Naive thymus-derived CD4-positive, alpha-beta T cell (primary cell): ENCODE data around the gene KDM7A. TPM values are rescaled to one million over a fixed set of nuclear protein-coding genes. Genes with fewer than 3 reads are reported as not detected.

Source experiments
- ATAC-seq: fragments of 150-1000 bp; cut with Tn5 transposase; 2 replicates; pipeline ENCODE4 v1.10.0; 2021; ENCODE audit warnings: mild to moderate bottlenecking, moderate library complexity
- CTCF ChIA-PET: fragments of 350-600 bp; sonication (Branson Sonifier 250); formaldehyde crosslinking; loops from one replicate; lab custom pipeline; 2021; ENCODE audit warnings: antibody characterized with exemption; lab: Charles Lee
- POLR2A ChIA-PET: fragments of 350-600 bp; sonication (Branson Sonifier 250); formaldehyde crosslinking; loops from one replicate; lab custom pipeline; 2021; ENCODE audit warnings: antibody characterized with exemption, inconsistent platforms; lab: Charles Lee
- DNase-seq, 9 donors: peaks; one replicate each; pipeline versions ENCODE4 v3.0.0 to v3.0.0-alpha.2; 2020 to 2022; ENCODE audit warnings: mixed read lengths in 1 of 9
- H3K27ac ChIP-seq: one replicate; pipeline ENCODE4 v1.7.0; 2013; ENCODE audit warnings: mild to moderate bottlenecking, low read depth, low read length, moderate library complexity
- H3K27me3 ChIP-seq, 2 donors: one replicate each; pipeline ENCODE4 v1.7.0; 2013; ENCODE audit warnings: low read length in 2 of 2, mild to moderate bottlenecking in 2 of 2, moderate library complexity in 2 of 2; ENCODE audit not compliant: control insufficient read depth in 2 of 2, insufficient read depth in 2 of 2
- H3K36me3 ChIP-seq, 3 experiments: 1 replicate in 2 of 3; 2 replicates in 1 of 3; pipeline ENCODE4 v1.7.0; 2013; ENCODE audit warnings: low read length in 3 of 3, mild to moderate bottlenecking in 3 of 3, moderate library complexity in 1 of 3; ENCODE audit not compliant: insufficient read depth in 3 of 3, control insufficient read depth in 2 of 3
- H3K4me1 ChIP-seq, 2 donors: one replicate each; pipeline ENCODE4 v1.7.0; 2013; ENCODE audit warnings: low read length in 2 of 2, mild to moderate bottlenecking in 2 of 2, moderate library complexity in 1 of 2; ENCODE audit not compliant: control insufficient read depth in 2 of 2, insufficient read depth in 2 of 2
- H3K4me3 ChIP-seq: 2 replicates; pipeline ENCODE4 v1.7.0; 2013; ENCODE audit warnings: mild to moderate bottlenecking, low read length
- H3K9me3 ChIP-seq, 3 experiments: 1 replicate in 2 of 3; 2 replicates in 1 of 3; pipeline ENCODE4 v1.7.0; 2013; ENCODE audit warnings: low read length in 3 of 3; ENCODE audit not compliant: control insufficient read depth in 2 of 3
- H3K27ac Mint-ChIP-seq, 9 donors: one replicate each; pipeline ENCODE4 v1.8.0; 2020 to 2022; ENCODE audit warnings: mixed read lengths in 9 of 9, mild to moderate bottlenecking in 8 of 9, moderate library complexity in 5 of 9, inconsistent platforms in 2 of 9
- H3K27me3 Mint-ChIP-seq, 5 donors: one replicate each; pipeline ENCODE4 v1.8.0; 2021 to 2022; ENCODE audit warnings: mixed read lengths in 5 of 5, mild to moderate bottlenecking in 1 of 5
- H3K36me3 Mint-ChIP-seq, 5 donors: one replicate each; pipeline ENCODE4 v1.8.0; 2020 to 2022; ENCODE audit warnings: mixed read lengths in 5 of 5, mild to moderate bottlenecking in 3 of 5, inconsistent platforms in 1 of 5
- H3K4me1 Mint-ChIP-seq, 7 donors: one replicate each; pipeline ENCODE4 v1.8.0; 2020 to 2022; ENCODE audit warnings: mixed read lengths in 7 of 7, mild to moderate bottlenecking in 3 of 7, inconsistent platforms in 1 of 7
- H3K4me3 Mint-ChIP-seq, 10 donors: one replicate each; pipeline ENCODE4 v1.8.0; 2020 to 2022; ENCODE audit warnings: mild to moderate bottlenecking in 10 of 10, mixed read lengths in 10 of 10, moderate library complexity in 6 of 10, inconsistent platforms in 2 of 10
- H3K9me3 Mint-ChIP-seq, 11 donors: one replicate each; pipeline ENCODE4 v1.8.0; 2020 to 2022; ENCODE audit warnings: mixed read lengths in 11 of 11, mild to moderate bottlenecking in 4 of 11, inconsistent platforms in 1 of 11, moderate library complexity in 1 of 11
- intact Hi-C, 2 donors: fragments of 100-400 bp; cut with micrococcal nuclease; formaldehyde crosslinking; loops; one replicate each; pipeline ENCODE4 v1.15.1; 2023
- polyA plus RNA-seq, 2 donors: library from polyadenylated mRNA; unstranded; fragments of 300-500 nt; fragmentation: Illumina TruSeq; gene quantifications; one replicate each; pipeline ENCODE4 v1.2.3, GENCODE V29; 2021
- total RNA-seq, 6 experiments: library from RNA in 5 of 6; stranded (reverse) in 5 of 6; gene quantifications; 1 replicate in 5 of 6; 2 replicates in 1 of 6; pipeline ENCODE4 v1.2.3 and lab custom pipeline; 2021 to 2026

Gene KDM7A
- total and polyA plus RNA-seq, 7 experiments from 2014 or later = 5.4 to 62.5 (median 40.5) TPM

DNA sequence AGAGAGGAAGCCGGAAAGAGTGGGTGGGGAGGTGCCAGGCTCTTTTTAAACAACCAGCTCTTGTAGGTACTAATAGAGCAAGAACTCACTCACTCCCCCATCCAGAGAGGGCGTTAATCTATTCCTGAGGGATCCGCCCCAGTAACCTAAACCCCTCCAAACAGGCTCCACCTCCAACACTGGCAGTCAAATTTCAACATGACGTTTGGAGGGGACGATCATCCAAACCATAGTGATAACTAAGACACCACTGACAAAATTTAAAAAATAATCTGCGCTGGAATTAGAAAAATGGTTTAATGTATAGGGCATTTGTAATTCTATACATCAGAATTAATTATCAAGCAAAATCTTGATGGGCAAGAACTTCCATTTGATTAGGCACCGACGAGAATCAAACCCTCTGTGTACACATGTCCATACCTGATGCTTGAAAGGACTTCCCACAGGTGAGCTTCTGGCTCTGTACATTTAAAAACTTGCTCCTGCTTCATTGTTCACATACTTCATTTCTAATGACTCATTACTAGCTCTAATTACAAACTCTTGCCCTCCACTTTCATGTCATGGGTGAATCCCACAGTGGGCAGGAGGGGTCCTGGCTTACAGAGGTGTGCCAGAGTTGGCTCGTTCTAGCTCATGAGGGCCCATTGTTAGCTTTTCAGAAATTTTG, 20.6 kb upstream of the KDM7A start:
- H3K27ac ChIP-seq = no peak overlapping the region
- no peaks in the 10 kb centered on the region for H3K27me3 ChIP-seq
- H3K4me1 ChIP-seq = no peaks in the 10 kb centered on the region
- ATAC-seq = no peak
- H3K9me3 ChIP-seq = no peaks in the 10 kb centered on the region
- ChIA-PET POLR2A (interaction anchor here (0.6 to 3.2 kb wide), 6 partner anchors 10 to 21 kb away, joined by 3 to 13 read pairs (median 4); partner anchors contain the start of gene KDM7A), CTCF (no interaction called here)
- H3K4me3 Mint-ChIP-seq = peak overlapping the region in 1 of 10 donors; percentile 45
- no peak for DNase-seq
- no peak overlapping the region for H3K4me3 ChIP-seq
- H3K27ac Mint-ChIP-seq = peak overlapping the region in 1 of 9 donors; percentile 38
- H3K9me3 Mint-ChIP-seq = peaks cover 0 to 7% (median 0%) of the 10 kb centered on the region in 11 donors
- peaks cover 0 to 3% (median 0%) of the 10 kb centered on the region in 5 donors for H3K27me3 Mint-ChIP-seq
- H3K36me3 ChIP-seq = no peaks in the 10 kb centered on the region
- intact Hi-C loops = no loop called here
- H3K4me1 Mint-ChIP-seq = peaks cover 0 to 11% (median 5%) of the 10 kb centered on the region in 7 donors
- H3K36me3 Mint-ChIP-seq = peaks cover 0 to 10% (median 0%) of the 10 kb centered on the region in 5 donors

DNA sequence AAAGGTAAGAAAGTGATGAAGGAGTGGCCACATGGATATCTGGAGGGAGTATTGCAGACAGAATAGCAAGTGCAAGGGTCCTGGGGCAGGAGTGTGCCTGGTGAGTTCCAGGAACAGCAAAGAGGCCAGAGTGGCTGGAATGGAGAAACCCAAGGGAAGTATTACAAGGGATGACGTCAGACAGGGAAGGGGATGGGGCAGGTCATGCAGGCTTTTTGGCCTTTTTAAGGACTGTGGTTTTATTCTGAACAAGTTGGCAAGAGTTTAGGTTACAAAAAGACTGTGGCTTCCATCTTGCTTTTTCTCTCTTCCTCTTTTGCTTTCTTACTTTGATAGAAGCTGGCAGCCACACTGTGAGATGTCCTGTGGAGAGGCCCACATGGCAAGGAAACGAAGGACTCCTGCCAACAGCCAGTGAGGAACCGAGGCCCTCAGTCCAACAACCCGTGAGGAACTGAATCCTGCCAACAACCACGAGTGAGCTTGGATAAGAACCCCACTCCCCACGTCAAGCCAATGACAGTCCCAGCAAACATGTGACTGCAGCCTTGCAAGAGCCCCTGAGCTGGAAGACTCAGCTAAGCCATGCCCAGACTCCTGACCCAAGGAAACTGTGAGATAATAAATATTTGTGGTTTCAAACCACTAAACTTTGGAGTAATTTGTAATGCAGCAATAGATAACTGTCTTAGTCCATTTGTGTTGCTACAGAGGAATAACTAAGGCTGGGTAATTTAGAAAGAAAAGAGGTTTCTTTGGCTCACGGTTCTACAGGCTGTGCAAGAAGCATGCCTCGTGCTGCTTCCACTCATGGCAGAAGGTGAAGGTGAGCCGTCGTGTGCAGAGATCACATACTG, 19.8 kb upstream of the KDM7A start:
- Mint-ChIP-seq H3K4me3 (peak overlapping the region in 1 of 10 donors; percentile 45), H3K4me1 (peaks cover 0 to 11% (median 4%) of the 10 kb centered on the region in 7 donors), H3K36me3 (peaks cover 0 to 8% (median 0%) of the 10 kb centered on the region in 5 donors), H3K27me3 (peaks cover 0 to 2% (median 0%) of the 10 kb centered on the region in 5 donors), H3K9me3 (peaks cover 0 to 7% (median 0%) of the 10 kb centered on the region in 11 donors), H3K27ac (peak overlapping the region in 2 of 9 donors; percentile 22 to 38)
- H3K9me3 ChIP-seq = no peaks in the 10 kb centered on the region
- no peaks in the 10 kb centered on the region for H3K27me3 ChIP-seq
- ChIA-PET CTCF (no interaction called here), POLR2A (interaction anchor here (1.1 to 3.2 kb wide), 5 partner anchors 9 to 24 kb away, joined by 3 to 13 read pairs (median 4); partner anchors contain the start of gene KDM7A)
- H3K4me3 ChIP-seq = no peak overlapping the region
- ATAC-seq = no peak
- H3K36me3 ChIP-seq = no peaks in the 10 kb centered on the region
- no peak overlapping the region for H3K27ac ChIP-seq
- intact Hi-C loops = no loop called here
- no peaks in the 10 kb centered on the region for H3K4me1 ChIP-seq
- DNase-seq = no peak

DNA sequence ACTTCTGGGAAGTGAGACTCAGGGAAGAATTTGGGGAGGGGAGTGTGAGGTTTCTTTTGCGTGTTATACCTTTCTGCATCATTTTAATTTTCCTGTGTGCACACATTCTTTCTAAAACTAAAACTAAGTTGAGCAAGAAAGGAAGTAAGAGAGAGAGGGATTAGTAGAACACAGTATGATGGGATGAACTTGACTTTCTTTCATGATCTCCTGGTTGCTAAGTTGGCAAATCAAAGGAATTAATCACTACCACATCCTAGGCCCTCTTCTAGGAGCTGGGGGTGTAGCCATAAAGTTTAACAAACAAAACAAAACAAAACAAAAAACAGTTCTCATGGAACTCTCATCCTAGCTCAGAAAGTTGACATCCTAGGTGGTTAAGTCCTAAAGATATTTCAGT, 19.1 kb upstream of the KDM7A start:
- no peaks in the 10 kb centered on the region for H3K4me1 ChIP-seq
- no peak overlapping the region for H3K27ac ChIP-seq
- Mint-ChIP-seq H3K4me1 (peaks cover 0 to 11% (median 4%) of the 10 kb centered on the region in 7 donors), H3K9me3 (peaks cover 0 to 7% (median 0%) of the 10 kb centered on the region in 11 donors), H3K36me3 (peaks cover 0 to 8% (median 0%) of the 10 kb centered on the region in 5 donors), H3K4me3 (peak overlapping the region in 1 of 10 donors; percentile 4), H3K27ac (peak overlapping the region in 3 of 9 donors; percentile 1 to 88 (median 22)), H3K27me3 (peaks cover 0 to 2% (median 0%) of the 10 kb centered on the region in 5 donors)
- ChIA-PET POLR2A (interaction anchor here (1.1 to 3.2 kb wide), 3 partner anchors 8 to 25 kb away, joined by 3 to 13 read pairs (median 5); partner anchors contain the start of gene KDM7A), CTCF (no interaction called here)
- DNase-seq (no peak), ATAC-seq (no peak)
- H3K36me3 ChIP-seq = no peaks in the 10 kb centered on the region
- H3K4me3 ChIP-seq = no peak overlapping the region
- intact Hi-C loops = no loop called here
- no peaks in the 10 kb centered on the region for H3K9me3 ChIP-seq
- H3K27me3 ChIP-seq = no peaks in the 10 kb centered on the region

DNA sequence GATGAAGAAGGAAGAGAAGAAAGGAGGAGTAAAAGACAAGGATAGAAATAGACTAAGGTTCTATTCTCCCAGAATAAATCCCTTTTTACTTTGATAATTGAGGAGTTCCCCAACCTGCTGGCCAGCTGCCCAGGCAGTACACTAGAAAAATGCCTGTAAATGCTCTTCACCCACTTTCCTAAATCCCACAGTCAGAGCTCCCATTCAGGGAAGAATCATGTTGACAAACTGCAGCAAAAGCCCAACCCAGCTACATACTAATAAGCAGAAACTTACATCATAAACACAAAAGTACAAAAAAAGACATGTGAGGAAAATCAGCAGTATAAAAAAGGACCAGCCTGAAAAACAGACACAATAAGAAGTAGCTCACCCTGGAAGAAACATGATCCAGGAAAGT, 15.8 kb upstream of the KDM7A start:
- DNase-seq = no peak
- H3K36me3 Mint-ChIP-seq = peaks cover 0 to 6% (median 0%) of the 10 kb centered on the region in 5 donors
- H3K4me3 ChIP-seq = no peak overlapping the region
- no peak overlapping the region for H3K27ac ChIP-seq
- H3K9me3 ChIP-seq = no peaks in the 10 kb centered on the region
- intact Hi-C loops = no loop called here
- POLR2A ChIA-PET = interaction anchor here (0.6 to 6.3 kb wide), 10 partner anchors 9 to 70 kb away, joined by 3 to 54 read pairs (median 4); partner anchors contain the start of gene KDM7A
- H3K36me3 ChIP-seq = no peaks in the 10 kb centered on the region
- H3K4me1 ChIP-seq = no peaks in the 10 kb centered on the region
- CTCF ChIA-PET = interaction anchor here (0.8 to 1.1 kb wide), 4 partner anchors 23 to 43 kb away, joined by 3 read pairs; no protein-coding TSS in a partner anchor
- ATAC-seq = no peak
- peaks cover 0 to 13% (median 0%) of the 10 kb centered on the region in 5 donors for H3K27me3 Mint-ChIP-seq
- peaks cover 0 to 18% (median 8%) of the 10 kb centered on the region in 7 donors for H3K4me1 Mint-ChIP-seq
- peak overlapping the region in 2 of 9 donors; percentile 1 to 19 for H3K27ac Mint-ChIP-seq
- no peaks in the 10 kb centered on the region for H3K27me3 ChIP-seq
- no peak overlapping the region for H3K4me3 Mint-ChIP-seq
- peaks cover 0 to 7% (median 0%) of the 10 kb centered on the region in 11 donors for H3K9me3 Mint-ChIP-seq

DNA sequence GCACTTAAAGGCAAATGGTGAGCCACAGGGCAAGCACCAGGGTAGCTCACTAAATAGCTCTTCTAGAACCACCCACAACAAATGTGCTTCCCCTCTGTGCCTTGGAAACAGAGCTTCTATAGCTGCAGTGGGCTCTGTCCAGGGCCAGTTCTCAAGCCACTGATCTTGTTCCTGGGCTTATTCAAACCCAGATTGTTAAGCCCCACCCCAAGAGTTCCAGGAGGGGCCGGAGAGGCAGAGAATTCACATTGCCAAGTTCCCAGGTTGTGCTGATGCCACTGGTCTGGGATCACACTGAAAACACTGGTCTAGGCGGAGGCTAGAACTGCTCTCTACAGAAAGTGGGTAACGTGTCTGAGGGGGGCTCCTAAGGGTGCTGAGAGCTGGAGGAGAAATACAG, 15.4 kb upstream of the KDM7A start:
- ATAC-seq = no peak
- ChIA-PET CTCF (interaction anchor here (0.9 to 1.1 kb wide), 3 partner anchors 24 to 43 kb away, joined by 3 read pairs; no protein-coding TSS in a partner anchor), POLR2A (interaction anchor here (0.6 to 6.3 kb wide), 9 partner anchors 9 to 40 kb away, joined by 3 to 54 read pairs (median 5); partner anchors contain the start of gene KDM7A)
- H3K36me3 Mint-ChIP-seq = peaks cover 0 to 6% (median 0%) of the 10 kb centered on the region in 5 donors
- peaks cover 0 to 13% (median 0%) of the 10 kb centered on the region in 5 donors for H3K27me3 Mint-ChIP-seq
- DNase-seq = no peak
- peaks cover 0 to 7% (median 0%) of the 10 kb centered on the region in 11 donors for H3K9me3 Mint-ChIP-seq
- H3K4me1 Mint-ChIP-seq = peaks cover 0 to 18% (median 8%) of the 10 kb centered on the region in 7 donors
- no peaks in the 10 kb centered on the region for H3K9me3 ChIP-seq
- H3K4me3 Mint-ChIP-seq = no peak overlapping the region
- H3K4me1 ChIP-seq = no peaks in the 10 kb centered on the region
- no peaks in the 10 kb centered on the region for H3K27me3 ChIP-seq
- no peaks in the 10 kb centered on the region for H3K36me3 ChIP-seq
- H3K27ac ChIP-seq = no peak overlapping the region
- H3K4me3 ChIP-seq = no peak overlapping the region
- H3K27ac Mint-ChIP-seq = peak overlapping the region in 1 of 9 donors; percentile 19
- intact Hi-C loops = no loop called here

DNA sequence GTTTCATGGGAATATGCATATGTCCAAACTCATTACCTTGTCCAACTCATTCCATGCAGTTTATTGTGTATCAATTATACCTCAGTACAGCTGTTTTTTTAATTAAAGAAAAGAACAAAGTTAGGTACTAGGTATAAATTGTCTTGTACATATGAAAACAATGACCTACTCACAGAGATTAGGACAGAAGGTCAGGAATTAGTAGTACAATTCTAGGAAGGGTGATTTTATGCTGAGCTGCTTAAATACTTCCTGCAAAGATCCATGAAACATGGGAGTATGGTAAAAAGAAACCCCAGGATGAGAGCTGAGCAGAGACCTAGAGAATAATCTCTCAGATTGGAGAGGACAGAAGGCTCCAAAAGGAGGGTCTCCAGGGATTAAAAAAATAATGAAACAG, 13.8 kb upstream of the KDM7A start:
- Histone ChIP-seq H3K9me3 (no peaks in the 10 kb centered on the region), H3K4me1 (no peaks in the 10 kb centered on the region), H3K27me3 (no peaks in the 10 kb centered on the region), H3K27ac (no peak overlapping the region), H3K36me3 (no peaks in the 10 kb centered on the region), H3K4me3 (no peak overlapping the region)
- ChIA-PET CTCF (interaction anchor here (0.9 kb wide), 1 partner anchor 26 kb away, joined by 4 read pairs; no protein-coding TSS in a partner anchor), POLR2A (interaction anchor here (1.2 to 6.3 kb wide), 3 partner anchors 9 to 13 kb away, joined by 5 to 54 read pairs (median 6); partner anchors contain the start of gene KDM7A)
- peak overlapping the region in 1 of 9 donors; percentile 76 for H3K27ac Mint-ChIP-seq
- H3K9me3 Mint-ChIP-seq = no peaks in the 10 kb centered on the region
- DNase-seq = no peak
- H3K4me3 Mint-ChIP-seq = no peak overlapping the region
- intact Hi-C loops = loop anchor here in 1 of 2 donors (2.0 kb wide), 1 partner anchor 20 kb away; no protein-coding TSS in a partner anchor
- peaks cover 0 to 11% (median 4%) of the 10 kb centered on the region in 7 donors for H3K4me1 Mint-ChIP-seq
- peaks cover 0 to 20% (median 0%) of the 10 kb centered on the region in 5 donors for H3K27me3 Mint-ChIP-seq
- ATAC-seq = no peak
- H3K36me3 Mint-ChIP-seq = no peaks in the 10 kb centered on the region
